CD4-positive, alpha-beta T cell treated with Interleukin-17A for 1 hour (primary cell): ENCODE results near the gene SLC35B2.

Experiments
- DNase-seq: peaks from one replicate; pipeline ENCODE4 v3.0.0-alpha.2; 2020

Gene SLC35B2

DNA sequence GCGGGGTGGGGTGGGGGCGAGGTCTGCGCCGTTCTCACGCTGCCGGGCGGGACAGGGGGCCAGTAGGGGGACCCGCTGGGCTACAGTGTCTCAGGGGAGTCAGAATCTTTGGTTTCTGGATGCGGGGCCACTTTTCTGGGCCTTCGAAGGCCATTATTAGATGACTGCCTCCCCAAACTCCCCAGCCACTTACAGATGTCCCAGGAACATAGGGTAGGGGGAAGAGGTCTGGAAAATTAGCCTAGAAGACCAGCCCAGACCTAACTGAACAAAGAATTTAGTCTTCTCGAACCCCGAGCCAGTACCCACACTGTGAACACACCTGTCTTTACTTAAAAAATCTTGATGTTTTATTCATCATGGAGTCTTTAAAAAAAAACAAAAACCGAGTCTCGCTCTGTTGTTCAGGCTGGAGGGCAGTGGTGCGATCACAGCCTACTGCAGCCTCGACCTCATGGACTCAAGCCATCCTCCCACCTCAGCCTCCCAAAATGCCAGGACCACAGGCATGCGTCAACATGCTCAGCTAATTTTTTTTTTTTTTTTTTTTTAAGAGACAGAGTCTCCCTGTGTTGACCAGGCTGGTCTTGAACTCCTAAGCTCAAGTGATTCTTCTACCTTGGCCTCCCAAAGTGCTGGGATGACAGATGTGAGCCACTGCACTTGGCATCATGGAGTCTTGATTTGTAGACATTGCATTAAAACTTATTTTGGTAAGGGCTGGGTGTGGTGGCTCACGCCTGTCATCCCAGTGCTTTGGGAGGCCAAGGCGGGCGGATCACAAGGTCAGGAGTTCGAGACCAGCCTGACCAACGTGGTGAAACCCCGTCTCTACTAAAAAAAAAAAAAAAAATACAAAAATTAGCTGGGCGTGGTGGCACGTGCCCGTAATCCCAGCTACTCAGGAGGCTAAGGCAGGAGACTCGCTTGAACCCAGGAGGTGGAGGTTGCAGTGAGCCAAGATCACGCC, 37.2 kb downstream of the SLC35B2 start:
- DNase-seq = no peak

DNA sequence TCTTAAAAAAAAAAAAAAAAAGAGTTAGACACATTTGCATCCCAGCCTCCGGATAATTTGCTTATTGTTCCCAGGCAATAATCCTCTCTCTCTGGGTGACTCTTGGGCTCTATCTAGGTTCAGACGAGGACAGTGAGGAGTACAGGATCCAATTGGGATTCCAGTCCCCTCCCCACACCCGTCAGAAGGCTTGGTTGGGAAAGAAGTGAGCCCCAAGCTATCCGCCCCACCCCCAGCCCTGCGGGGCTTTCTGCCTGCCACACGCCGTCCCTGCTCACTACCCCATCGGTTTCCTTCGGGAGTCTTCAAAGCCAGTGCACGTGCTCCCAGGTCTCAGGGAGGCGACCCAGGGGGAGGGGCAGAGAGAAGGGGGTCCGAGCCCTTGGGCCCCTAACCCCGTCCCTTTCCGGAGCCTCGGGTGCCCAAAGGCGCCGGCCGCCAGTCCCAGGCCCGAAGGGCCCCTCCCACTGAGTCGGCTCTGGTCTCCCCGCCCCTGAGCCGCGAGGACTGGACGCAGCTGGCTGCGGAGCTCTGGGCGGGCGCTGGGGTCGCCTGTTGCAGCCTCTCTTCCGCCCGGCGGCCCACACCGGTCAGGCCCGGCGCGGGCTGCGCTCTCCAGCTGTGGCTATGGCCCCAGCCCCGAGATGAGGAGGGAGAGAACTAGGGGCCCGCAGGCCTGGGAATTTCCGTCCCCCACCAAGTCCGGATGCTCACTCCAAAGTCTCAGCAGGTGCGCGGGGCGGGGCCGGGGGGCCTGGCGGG, 38.1 kb downstream of the SLC35B2 start:
- peak; percentile 21 for DNase-seq

DNA sequence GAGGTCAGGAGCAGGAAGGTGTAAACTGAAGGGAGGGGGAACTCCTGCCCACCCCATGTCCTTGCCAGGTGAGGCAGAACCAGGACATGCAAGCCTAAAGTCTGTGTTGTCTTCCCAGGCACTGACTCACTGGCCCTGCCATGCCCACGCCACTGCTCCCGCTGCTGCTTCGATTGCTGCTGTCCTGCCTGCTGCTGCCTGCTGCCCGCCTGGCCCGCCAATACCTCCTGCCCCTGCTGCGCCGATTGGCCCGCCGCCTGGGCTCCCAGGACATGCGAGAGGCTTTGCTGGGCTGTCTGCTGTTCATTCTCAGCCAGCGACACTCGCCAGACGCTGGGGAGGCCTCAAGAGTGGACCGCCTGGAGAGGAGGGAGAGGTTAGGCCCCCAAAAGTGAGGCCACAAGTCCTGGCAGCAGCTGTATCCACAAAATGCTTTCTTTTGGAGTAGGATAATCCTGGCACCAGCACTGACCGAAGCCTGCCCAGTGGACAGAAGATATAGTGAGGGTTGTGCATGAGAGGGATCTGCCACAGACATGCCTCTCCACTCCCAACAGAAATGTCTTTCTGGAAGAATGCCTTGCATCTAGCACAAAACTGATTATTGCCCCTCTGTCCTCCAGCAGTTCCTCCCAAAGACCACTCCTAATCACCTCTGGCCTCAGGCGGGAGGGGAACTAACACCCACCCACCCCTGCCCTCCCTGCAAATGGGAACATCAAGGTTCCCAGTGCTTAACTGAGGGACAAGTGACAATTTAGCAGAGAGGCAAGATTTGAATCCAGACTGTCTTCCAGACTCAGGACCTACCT, 39.8 kb downstream of the SLC35B2 start:
- DNase-seq = no peak

DNA sequence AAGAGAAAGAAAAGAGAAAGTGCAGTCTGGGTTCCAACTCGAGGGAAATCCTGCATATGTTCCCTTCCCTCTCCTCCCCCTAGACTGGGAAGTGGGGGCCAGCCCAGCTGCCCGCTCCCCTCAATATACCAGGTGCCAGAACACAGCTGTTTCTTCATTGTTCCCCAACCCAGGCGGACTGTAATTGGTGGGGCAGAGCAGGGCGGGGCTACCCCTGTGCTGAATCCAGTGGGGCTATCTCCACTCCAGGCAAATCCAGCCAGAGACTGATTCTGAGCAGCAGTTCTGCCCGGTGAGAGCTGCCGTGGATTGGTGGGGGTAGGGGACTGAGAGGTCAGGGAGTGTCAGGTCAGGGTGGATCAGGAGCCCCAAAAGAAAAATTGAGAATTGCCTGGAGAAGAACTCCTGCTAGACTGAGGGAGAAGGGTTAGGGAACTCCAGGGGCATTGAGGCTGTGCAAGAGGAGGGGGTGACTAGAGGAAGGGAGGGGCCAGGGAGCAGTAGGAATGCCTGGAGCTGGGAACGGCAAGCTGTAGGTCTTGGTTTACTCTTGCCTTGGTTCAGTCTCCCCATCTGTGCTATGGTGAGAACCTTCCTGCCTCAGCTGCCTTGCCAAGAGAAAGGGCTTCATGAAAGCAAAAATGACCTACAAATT, 40.5 kb downstream of the SLC35B2 start, which contains the start of gene MYMX:
TSS of gene MYMX (plus strand) at position 250 of the 655 bp plus-strand sequence. CDS start 546 bp downstream, outside the sequence.
- no peak for DNase-seq

DNA sequence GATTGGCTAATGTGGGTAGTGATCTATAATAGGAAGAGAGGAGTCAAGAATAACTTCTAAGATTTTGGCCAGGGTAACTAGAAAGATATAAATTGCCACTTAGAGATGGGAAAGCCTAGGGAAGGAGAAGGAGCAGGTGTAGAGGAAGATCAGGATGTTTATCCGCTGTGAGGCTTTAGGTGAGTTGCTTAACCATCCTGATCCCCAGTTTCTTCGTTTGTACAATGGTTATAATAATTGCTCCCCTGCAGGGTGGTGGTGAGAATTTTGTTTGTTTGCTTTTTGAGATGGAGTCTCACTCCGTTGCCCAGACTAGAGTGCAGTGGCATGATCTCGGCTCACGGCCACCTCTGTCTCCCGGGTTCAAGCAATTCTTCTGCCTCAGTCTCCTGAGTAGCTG, 43.0 kb downstream of the SLC35B2 start:
- no peak for DNase-seq

DNA sequence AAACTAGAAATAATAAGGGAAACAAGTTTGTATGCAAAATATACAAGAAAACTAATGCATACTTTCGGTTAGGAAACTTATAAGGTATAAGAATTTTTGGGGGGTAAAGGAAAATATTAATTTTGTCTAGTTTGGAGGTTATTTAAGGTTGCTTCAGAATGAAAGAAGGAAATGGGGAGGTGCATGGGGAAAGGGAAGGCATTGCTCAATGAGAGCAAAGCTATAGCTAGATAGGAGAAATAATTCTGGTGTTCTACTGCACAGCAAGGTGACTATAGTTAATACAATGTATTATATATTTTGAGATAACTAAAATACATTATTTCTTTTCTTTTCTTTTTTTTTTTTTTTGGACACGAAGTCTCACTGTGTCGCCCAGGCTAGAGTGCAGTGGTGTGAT, 46.0 kb downstream of the SLC35B2 start:
- no peak for DNase-seq

DNA sequence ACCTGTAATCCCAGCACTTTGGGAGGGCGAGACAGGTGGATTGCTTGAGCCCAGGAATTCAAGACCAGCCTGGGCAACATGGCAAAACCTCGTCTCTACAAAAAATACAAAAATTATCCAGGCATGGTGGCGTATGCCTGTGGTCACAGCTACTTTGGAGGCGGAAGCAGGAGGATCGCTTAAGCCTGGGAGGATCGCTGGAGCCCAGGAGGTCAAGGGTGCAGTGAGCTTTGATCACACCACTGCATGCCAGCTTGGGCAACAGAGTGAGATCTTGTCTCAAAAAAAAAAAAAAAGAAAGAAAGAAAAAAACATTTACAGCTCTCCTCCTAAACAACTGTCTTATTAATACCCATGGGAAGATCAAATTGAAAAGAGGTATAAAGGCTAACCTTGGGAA, 49.4 kb downstream of the SLC35B2 start:
- DNase-seq = no peak
